ENCODE measurements around the gene FER.

Gene FER

GRCh38 chr5:109060378-109061025 is 312.8 kb downstream of the FER start:
- Histone ChIP-seq H2AFZ (ENCODE audit: low read length) (no peak overlapping the region), H3K9me2 (ENCODE audit: low read depth, low read length) (no peaks in the 10 kb centered on the region), H3K4me3 (ENCODE audit: low read depth, low read length, poor library complexity, severe bottlenecking) (no peak overlapping the region), H4K20me1 (ENCODE audit: insufficient read depth, low read length) (no peaks in the 10 kb centered on the region), H3K36me3 (ENCODE audit: insufficient read depth, low read length) (no peaks in the 10 kb centered on the region), H3K79me2 (ENCODE audit: insufficient read depth, low read length) (no peaks in the 10 kb centered on the region), H3K27me3 (ENCODE audit: insufficient read depth, low read length) (no peaks in the 10 kb centered on the region), H3F3A (ENCODE audit: insufficient read depth, low read length) (no peaks in the 10 kb centered on the region; the same call in 1 of the 2 replicates), H3K4me1 (ENCODE audit: insufficient read depth, low read length, severe bottlenecking) (no peaks in the 10 kb centered on the region), H3K9ac (ENCODE audit: low read length) (no peak overlapping the region), H3K9me3 (ENCODE audit: low read length) (no peaks in the 10 kb centered on the region), H3K4me2 (ENCODE audit: low read length) (no peak overlapping the region), H3K27ac (ENCODE audit: low read depth, low read length, poor library complexity, severe bottlenecking) (no peak overlapping the region)
- no peak for TF ChIP-seq CTCF (IDR thresholded peaks at IDR 0.05; ENCODE audit: low read length)
- TF ChIP-seq EZH2 (IDR thresholded peaks at IDR 0.05; ENCODE audit: borderline replicate concordance, low read length): no peak

DNA sequence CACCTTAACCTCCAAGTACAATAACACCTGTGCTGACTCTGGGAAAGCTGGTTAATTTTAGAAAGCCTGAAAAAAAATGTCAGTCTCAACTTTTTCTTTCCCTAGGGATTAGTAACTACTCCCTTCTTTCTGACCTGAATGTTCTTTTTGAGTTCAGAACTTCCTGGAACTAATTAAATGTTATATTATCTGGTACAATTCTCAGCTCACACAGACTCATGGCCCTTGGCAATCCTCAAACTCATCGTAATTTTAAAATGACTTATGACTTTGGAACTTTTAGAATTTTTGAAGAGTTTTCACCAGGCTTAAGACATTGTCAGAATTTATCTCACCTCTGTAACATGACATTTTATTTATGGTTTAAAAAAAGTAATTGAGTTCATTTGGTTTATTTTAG is 315.0 kb downstream of the FER start:
- H3K79me2 ChIP-seq (ENCODE audit: insufficient read depth, low read length): no peaks in the 10 kb centered on the region
- no peaks in the 10 kb centered on the region for H3K9me2 ChIP-seq (ENCODE audit: low read depth, low read length)
- no peak overlapping the region for H3K27ac ChIP-seq (ENCODE audit: low read depth, low read length, poor library complexity, severe bottlenecking)
- no peak overlapping the region for H3K4me2 ChIP-seq (ENCODE audit: low read length)
- H3K9ac ChIP-seq (ENCODE audit: low read length): no peak overlapping the region
- no peaks in the 10 kb centered on the region for H3K27me3 ChIP-seq (ENCODE audit: insufficient read depth, low read length)
- H3K4me1 ChIP-seq (ENCODE audit: insufficient read depth, low read length, severe bottlenecking): no peaks in the 10 kb centered on the region
- H3K4me3 ChIP-seq (ENCODE audit: low read depth, low read length, poor library complexity, severe bottlenecking): no peak overlapping the region
- H3K36me3 ChIP-seq (ENCODE audit: insufficient read depth, low read length): no peaks in the 10 kb centered on the region
- no peaks in the 10 kb centered on the region for H4K20me1 ChIP-seq (ENCODE audit: insufficient read depth, low read length)
- no peaks in the 10 kb centered on the region; the same call in 1 of the 2 replicates for H3F3A ChIP-seq (ENCODE audit: insufficient read depth, low read length)
- H2AFZ ChIP-seq (ENCODE audit: low read length): no peak overlapping the region
- H3K9me3 ChIP-seq (ENCODE audit: low read length): no peaks in the 10 kb centered on the region
- no peak for TF ChIP-seq EZH2 (IDR thresholded peaks at IDR 0.05; ENCODE audit: borderline replicate concordance, low read length)
- TF ChIP-seq CTCF (IDR thresholded peaks at IDR 0.05; ENCODE audit: low read length): no peak

- Histone ChIP-seq H3K9me2 (ENCODE audit: low read depth, low read length) (no peaks in the 10 kb centered on the region), H3K4me2 (ENCODE audit: low read length) (no peak overlapping the region), H4K20me1 (ENCODE audit: insufficient read depth, low read length) (no peaks in the 10 kb centered on the region), H3K4me3 (ENCODE audit: low read depth, low read length, poor library complexity, severe bottlenecking) (no peak overlapping the region), H3K9me3 (ENCODE audit: low read length) (no peaks in the 10 kb centered on the region), H3K4me1 (ENCODE audit: insufficient read depth, low read length, severe bottlenecking) (no peaks in the 10 kb centered on the region), H3F3A (ENCODE audit: insufficient read depth, low read length) (no peaks in the 10 kb centered on the region), H3K27ac (ENCODE audit: low read depth, low read length, poor library complexity, severe bottlenecking) (no peak overlapping the region), H3K9ac (ENCODE audit: low read length) (no peak overlapping the region), H3K27me3 (ENCODE audit: insufficient read depth, low read length) (no peaks in the 10 kb centered on the region), H3K79me2 (ENCODE audit: insufficient read depth, low read length) (no peaks in the 10 kb centered on the region), H2AFZ (ENCODE audit: low read length) (no peak overlapping the region), H3K36me3 (ENCODE audit: insufficient read depth, low read length) (no peaks in the 10 kb centered on the region)
- TF ChIP-seq CTCF (IDR thresholded peaks at IDR 0.05; ENCODE audit: low read length) (no peak), EZH2 (IDR thresholded peaks at IDR 0.05; ENCODE audit: borderline replicate concordance, low read length) (no peak)
These were observed 315.5 kb downstream of the FER start for GRCh38 chr5:109063223-109063622.
